Testis (tissue), 2 donors: ENCODE measurements around the gene TRPM2.

Experiments
- POLR2A ChIP-seq: fragments of 450-650 bp; IDR thresholded peaks from one replicate; pipeline ENCODE4 v1.6.1; 2017; ENCODE audit warnings: antibody characterized with exemption, mild to moderate bottlenecking, moderate library complexity
- TF ChIP-seq, protein P1 (sequence below), 3 experiments: fragments of 450-650 bp in 2 of 3; fragments of 200-600 bp in 1 of 3; sonication (generic) in 1 of 3; IDR thresholded peaks; one replicate each; pipeline ENCODE4 v1.5.1; 2016 to 2019; ENCODE audit warnings: antibody characterized with exemption in 3 of 3, mild to moderate bottlenecking in 2 of 3, moderate library complexity in 1 of 3

DNA sequence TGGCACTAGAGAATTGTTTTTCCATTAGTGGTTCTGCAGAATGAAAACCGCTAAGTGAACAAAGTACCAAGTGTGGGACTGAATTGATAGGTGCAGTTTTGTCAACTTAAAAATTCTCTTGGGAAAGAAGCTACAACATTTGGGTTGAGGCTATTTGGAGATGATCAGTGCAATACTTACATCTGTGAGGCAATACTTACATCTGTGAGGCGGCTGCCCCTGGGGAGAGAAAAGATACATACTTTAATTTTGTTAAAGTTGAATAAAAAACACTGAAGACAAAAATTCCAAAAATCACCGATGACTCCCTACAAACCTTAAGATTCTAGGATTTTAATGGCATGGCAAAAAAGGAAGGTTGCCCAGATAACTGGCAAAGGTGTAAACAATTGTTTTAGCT is 16.0 kb upstream of the TRPM2 start:
- TF ChIP-seq, protein P1, sequence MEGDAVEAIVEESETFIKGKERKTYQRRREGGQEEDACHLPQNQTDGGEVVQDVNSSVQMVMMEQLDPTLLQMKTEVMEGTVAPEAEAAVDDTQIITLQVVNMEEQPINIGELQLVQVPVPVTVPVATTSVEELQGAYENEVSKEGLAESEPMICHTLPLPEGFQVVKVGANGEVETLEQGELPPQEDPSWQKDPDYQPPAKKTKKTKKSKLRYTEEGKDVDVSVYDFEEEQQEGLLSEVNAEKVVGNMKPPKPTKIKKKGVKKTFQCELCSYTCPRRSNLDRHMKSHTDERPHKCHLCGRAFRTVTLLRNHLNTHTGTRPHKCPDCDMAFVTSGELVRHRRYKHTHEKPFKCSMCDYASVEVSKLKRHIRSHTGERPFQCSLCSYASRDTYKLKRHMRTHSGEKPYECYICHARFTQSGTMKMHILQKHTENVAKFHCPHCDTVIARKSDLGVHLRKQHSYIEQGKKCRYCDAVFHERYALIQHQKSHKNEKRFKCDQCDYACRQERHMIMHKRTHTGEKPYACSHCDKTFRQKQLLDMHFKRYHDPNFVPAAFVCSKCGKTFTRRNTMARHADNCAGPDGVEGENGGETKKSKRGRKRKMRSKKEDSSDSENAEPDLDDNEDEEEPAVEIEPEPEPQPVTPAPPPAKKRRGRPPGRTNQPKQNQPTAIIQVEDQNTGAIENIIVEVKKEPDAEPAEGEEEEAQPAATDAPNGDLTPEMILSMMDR (IDR thresholded peaks at IDR 0.05): no peak
- no peak for TF ChIP-seq POLR2A
